Measurements from ENCODE around the gene HNRNPF. TPM values are rescaled to one million over a fixed set of nuclear protein-coding genes. Genes with fewer than 3 reads are reported as not detected.
"Not testable (repeated sequence)": the region's sequence is repeated elsewhere in the genome, so short reads cannot be mapped to it uniquely, and the experiment has no call there.

Gene HNRNPF
- total RNA-seq, 2 donors from 2014 or later: 283 to 299 TPM

DNA sequence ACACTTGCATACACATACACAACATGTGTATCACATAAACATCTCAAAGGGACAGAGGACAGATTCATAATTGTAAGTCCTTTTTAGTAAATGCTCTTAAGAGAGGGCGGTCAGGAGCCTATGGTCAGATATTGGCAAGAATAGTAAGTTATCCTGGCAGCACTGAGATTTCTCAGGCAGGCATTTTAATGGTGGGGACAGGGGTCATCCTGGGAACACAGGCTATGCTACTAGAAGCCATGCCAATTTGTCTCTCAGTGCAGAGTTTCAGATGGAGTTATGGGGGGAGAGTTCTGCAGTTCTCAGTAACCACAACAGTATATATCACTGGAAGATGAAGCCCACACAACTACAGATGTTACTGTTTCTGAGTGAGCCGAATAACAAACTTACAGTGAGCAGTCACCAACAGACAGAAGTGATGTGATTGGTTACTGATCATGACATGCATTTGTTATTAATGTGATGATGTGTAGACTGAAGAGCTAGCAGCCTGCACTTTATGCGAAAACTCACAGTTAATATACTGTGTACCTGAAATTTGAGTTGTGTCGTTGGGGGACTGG, 44.4 kb upstream of the HNRNPF start:
- Mint-ChIP-seq H3K27ac (no peak overlapping the region), H3K36me3 (ENCODE audit: low read depth) (no peaks in the 10 kb centered on the region), H3K4me1 (peaks cover 7% of the 10 kb centered on the region), H3K4me3 (no peak overlapping the region), H3K27me3 (ENCODE audit: insufficient read depth) (no peaks in the 10 kb centered on the region), H3K9me3 (peaks cover 6% of the 10 kb centered on the region)
- Histone ChIP-seq H3K27ac (ENCODE audit: low read depth, low read length) (no peak overlapping the region), H3K27me3 (ENCODE audit: control insufficient read depth, insufficient read depth, low read length, poor library complexity, severe bottlenecking) (no peaks in the 10 kb centered on the region), H3K4me3 (ENCODE audit: low read length) (no peak overlapping the region), H3K9ac (ENCODE audit: extremely low read depth, low read length, poor library complexity, severe bottlenecking) (no peak overlapping the region), H3K36me3 (ENCODE audit: control insufficient read depth, insufficient read depth, low read length) (no peaks in the 10 kb centered on the region), H3K9me3 (ENCODE audit: control insufficient read depth, low read length) (no peaks in the 10 kb centered on the region), H3K4me1 (ENCODE audit: control insufficient read depth, insufficient read depth, low read length) (peaks cover 4% of the 10 kb centered on the region)
- 93 to 100% methylated on average over 3 to 4 of the region's 4 CpGs for WGBS, 2 experiments (ENCODE audit: insufficient coverage in 1 of 2, insufficient read length in 1 of 2)
- DNase-seq: no peak
- TF ChIP-seq, protein P1, sequence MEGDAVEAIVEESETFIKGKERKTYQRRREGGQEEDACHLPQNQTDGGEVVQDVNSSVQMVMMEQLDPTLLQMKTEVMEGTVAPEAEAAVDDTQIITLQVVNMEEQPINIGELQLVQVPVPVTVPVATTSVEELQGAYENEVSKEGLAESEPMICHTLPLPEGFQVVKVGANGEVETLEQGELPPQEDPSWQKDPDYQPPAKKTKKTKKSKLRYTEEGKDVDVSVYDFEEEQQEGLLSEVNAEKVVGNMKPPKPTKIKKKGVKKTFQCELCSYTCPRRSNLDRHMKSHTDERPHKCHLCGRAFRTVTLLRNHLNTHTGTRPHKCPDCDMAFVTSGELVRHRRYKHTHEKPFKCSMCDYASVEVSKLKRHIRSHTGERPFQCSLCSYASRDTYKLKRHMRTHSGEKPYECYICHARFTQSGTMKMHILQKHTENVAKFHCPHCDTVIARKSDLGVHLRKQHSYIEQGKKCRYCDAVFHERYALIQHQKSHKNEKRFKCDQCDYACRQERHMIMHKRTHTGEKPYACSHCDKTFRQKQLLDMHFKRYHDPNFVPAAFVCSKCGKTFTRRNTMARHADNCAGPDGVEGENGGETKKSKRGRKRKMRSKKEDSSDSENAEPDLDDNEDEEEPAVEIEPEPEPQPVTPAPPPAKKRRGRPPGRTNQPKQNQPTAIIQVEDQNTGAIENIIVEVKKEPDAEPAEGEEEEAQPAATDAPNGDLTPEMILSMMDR (conservative IDR thresholded peaks at IDR 0.05): no peak

DNA sequence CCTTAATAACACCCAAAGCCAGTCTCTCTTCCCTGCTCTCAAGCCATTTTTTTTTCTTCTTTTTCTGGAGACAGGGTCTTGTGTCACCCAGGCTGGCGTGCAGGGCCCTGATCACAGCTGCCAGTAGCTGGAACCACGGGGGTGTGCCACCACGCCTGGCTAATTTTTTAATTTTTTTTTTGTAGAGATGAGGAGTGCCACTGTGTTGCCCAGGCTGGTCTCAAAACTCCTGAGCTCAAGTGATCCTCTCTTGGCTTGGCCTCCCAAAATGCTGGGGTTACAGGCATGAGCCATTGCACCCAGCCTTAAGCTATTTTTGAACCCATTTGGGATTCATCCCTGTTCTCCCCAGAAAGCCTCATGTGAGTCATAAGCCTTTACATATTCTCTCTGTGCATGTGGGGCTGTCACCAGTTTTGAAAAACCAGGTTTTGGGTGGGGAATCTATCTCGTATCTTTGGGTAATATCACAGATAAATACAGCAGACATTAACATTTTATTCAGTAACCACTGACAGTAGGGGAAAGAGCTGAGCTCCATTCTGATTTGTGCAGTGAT, 43.4 kb upstream of the HNRNPF start:
- H3K36me3 Mint-ChIP-seq (ENCODE audit: low read depth): peaks cover 6% of the 10 kb centered on the region

DNA sequence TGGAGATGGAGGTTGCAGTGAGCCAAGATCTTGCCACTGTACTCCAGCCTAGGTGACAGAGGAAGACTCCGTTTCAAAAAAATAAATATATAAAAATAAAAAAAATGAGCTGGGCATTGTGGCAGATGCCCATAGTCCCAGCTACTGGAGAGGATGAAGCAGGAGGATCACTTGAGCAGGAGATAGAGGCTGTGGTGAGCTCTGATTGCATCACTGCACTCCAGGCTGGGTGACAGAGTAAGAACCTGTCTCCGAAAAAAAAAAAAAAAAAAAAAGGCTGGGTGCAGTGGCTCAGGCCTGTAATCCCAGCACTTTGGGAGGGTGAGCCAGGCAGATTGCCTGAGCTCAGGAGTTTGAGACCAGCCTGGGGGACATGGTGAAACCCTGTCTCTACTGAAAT, 39.8 kb upstream of the HNRNPF start:
- Mint-ChIP-seq H3K27ac (no peak overlapping the region), H3K36me3 (ENCODE audit: low read depth) (peaks cover 26% of the 10 kb centered on the region), H3K4me1 (no peaks in the 10 kb centered on the region), H3K9me3 (peaks cover 36% of the 10 kb centered on the region), H3K27me3 (ENCODE audit: insufficient read depth) (peaks cover 3% of the 10 kb centered on the region), H3K4me3 (no peak overlapping the region)
- WGBS, 2 experiments (ENCODE audit: insufficient coverage in 1 of 2, insufficient read length in 1 of 2): 100% methylated on average over 1 of the region's 2 CpGs; no CpG with 5 or more reads in 1 of the 2 experiments
- H3K4me3 ChIP-seq (ENCODE audit: low read length): no peak overlapping the region
- DNase-seq: no peak
- H3K27me3 ChIP-seq (ENCODE audit: control insufficient read depth, insufficient read depth, low read length, poor library complexity, severe bottlenecking): no peaks in the 10 kb centered on the region
- H3K9me3 ChIP-seq (ENCODE audit: control insufficient read depth, low read length): peaks cover 25% of the 10 kb centered on the region
- no peak overlapping the region for H3K27ac ChIP-seq (ENCODE audit: low read depth, low read length)
- H3K36me3 ChIP-seq (ENCODE audit: control insufficient read depth, insufficient read depth, low read length): peaks cover 4% of the 10 kb centered on the region
- H3K9ac ChIP-seq (ENCODE audit: extremely low read depth, low read length, poor library complexity, severe bottlenecking): no peak overlapping the region
- TF ChIP-seq, protein P1 (conservative IDR thresholded peaks at IDR 0.05): no peak
- no peaks in the 10 kb centered on the region for H3K4me1 ChIP-seq (ENCODE audit: control insufficient read depth, insufficient read depth, low read length)

More for the DNA sequence above, 43.4 kb upstream of the HNRNPF start:
- 84 to 92% methylated on average over 2 to 4 of the region's 4 CpGs for WGBS, 2 experiments (ENCODE audit: insufficient coverage in 1 of 2, insufficient read length in 1 of 2)
- no peak for DNase-seq
- Histone ChIP-seq H3K4me3 (ENCODE audit: low read length) (no peak overlapping the region), H3K4me1 (ENCODE audit: control insufficient read depth, insufficient read depth, low read length) (peaks cover 4% of the 10 kb centered on the region), H3K27ac (ENCODE audit: low read depth, low read length) (no peak overlapping the region), H3K9me3 (ENCODE audit: control insufficient read depth, low read length) (peaks cover 4% of the 10 kb centered on the region), H3K9ac (ENCODE audit: extremely low read depth, low read length, poor library complexity, severe bottlenecking) (no peak overlapping the region), H3K27me3 (ENCODE audit: control insufficient read depth, insufficient read depth, low read length, poor library complexity, severe bottlenecking) (no peaks in the 10 kb centered on the region), H3K36me3 (ENCODE audit: control insufficient read depth, insufficient read depth, low read length) (no peaks in the 10 kb centered on the region)
- H3K27ac Mint-ChIP-seq: no peak overlapping the region
- H3K4me1 Mint-ChIP-seq: peaks cover 3% of the 10 kb centered on the region
- H3K27me3 Mint-ChIP-seq (ENCODE audit: insufficient read depth): no peaks in the 10 kb centered on the region
- no peak overlapping the region for H3K4me3 Mint-ChIP-seq
- TF ChIP-seq, protein P1 (conservative IDR thresholded peaks at IDR 0.05): no peak
- peaks cover 13% of the 10 kb centered on the region for H3K9me3 Mint-ChIP-seq

DNA sequence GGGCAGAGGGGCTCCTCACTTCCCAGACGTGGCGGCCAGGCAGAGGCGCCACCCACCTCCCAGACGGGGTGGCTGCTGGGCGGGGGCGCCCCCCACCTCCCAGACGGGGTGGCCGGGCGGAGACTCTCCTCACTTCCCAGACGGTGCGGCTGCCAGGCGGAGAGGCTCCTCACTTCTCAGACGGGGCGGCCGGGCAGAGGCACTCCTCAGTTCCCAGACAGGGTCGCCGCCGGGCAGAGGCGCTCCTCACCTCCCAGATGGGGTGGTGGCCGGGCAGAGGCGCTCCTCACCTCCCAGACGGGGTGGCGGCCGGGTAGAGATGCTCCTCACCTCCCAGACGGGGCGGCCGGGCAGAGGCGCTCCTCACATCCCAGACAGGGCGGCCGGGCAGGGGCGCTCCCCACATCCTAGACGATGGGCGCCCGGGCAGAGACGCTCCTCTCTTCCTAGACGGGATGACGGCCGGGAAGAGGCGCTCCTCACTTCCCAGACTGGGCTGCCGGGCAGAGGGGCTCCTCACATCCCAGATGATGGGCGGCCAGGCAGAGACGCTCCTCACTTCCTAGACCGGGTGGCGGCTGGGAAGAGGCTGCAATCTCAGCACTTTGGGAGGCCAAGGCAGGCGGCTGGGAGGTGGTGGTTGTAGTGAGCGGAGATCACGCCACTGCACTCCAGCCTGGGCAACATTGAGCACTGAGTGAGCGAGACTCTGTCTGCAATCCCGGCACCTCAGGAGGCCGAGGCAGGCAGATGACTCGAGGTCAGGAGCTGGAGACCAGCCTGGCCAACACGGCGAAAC, 37.4 kb upstream of the HNRNPF start:
- H3K4me3 ChIP-seq (ENCODE audit: low read length); H3K27me3 ChIP-seq (ENCODE audit: control insufficient read depth, insufficient read depth, low read length, poor library complexity, severe bottlenecking); H3K36me3 ChIP-seq (ENCODE audit: control insufficient read depth, insufficient read depth, low read length); H3K27me3 Mint-ChIP-seq (ENCODE audit: insufficient read depth); H3K4me3 Mint-ChIP-seq; H3K9ac ChIP-seq (ENCODE audit: extremely low read depth, low read length, poor library complexity, severe bottlenecking); H3K4me1 Mint-ChIP-seq; H3K4me1 ChIP-seq (ENCODE audit: control insufficient read depth, insufficient read depth, low read length); H3K27ac ChIP-seq (ENCODE audit: low read depth, low read length); H3K27ac Mint-ChIP-seq; DNase-seq: not testable (repeated sequence)
- WGBS, 2 experiments (ENCODE audit: insufficient coverage in 1 of 2, insufficient read length in 1 of 2): 95 to 96% methylated on average over 35 to 53 of the region's 53 CpGs
- peaks cover 25% of the 10 kb centered on the region for H3K9me3 ChIP-seq (ENCODE audit: control insufficient read depth, low read length)
- Mint-ChIP-seq H3K36me3 (ENCODE audit: low read depth) (peaks cover 26% of the 10 kb centered on the region), H3K9me3 (peaks cover 36% of the 10 kb centered on the region)
